Mucosa of descending colon (tissue), 3 donors: ENCODE data around the gene FZD2. TPM values are rescaled to one million over a fixed set of nuclear protein-coding genes. Genes with fewer than 3 reads are reported as not detected.
"Not testable (repeated sequence)": the region's sequence is repeated elsewhere in the genome, so short reads cannot be mapped to it uniquely, and the experiment has no call there.

Source experiments
- ATAC-seq: fragments of 200-7000 bp; cut with Tn5 transposase; one replicate; pipeline ENCODE4 v1.9.1; 2020; ENCODE audit warnings: mild to moderate bottlenecking, moderate library complexity
- DNase-seq, 3 donors: peaks; one replicate each; pipeline ENCODE4 v3.0.0-alpha.2; 2020
- H3K36me3 ChIP-seq: fragments of 200-600 bp; one replicate; pipeline ENCODE4 v1.8.0; 2021; ENCODE audit warnings: low read depth, mild to moderate bottlenecking
- H3K4me1 ChIP-seq: fragments of 200-600 bp; one replicate; pipeline ENCODE4 v1.8.0; 2021; ENCODE audit warnings: low read depth, mild to moderate bottlenecking
- H3K4me3 ChIP-seq: fragments of 200-600 bp; one replicate; pipeline ENCODE4 v1.8.0; 2021; ENCODE audit warnings: mild to moderate bottlenecking
- H3K9me3 ChIP-seq: fragments of 200-600 bp; one replicate; pipeline ENCODE4 v1.8.0; 2021; ENCODE audit warnings: mild to moderate bottlenecking
- CTCF ChIP-seq: fragments of 200-600 bp; IDR thresholded peaks from one replicate; pipeline ENCODE4 v1.8.0; 2022; ENCODE audit warnings: antibody characterized with exemption, mild to moderate bottlenecking
- intact Hi-C, 2 donors: fragments of 100-400 bp; cut with DNase I in 1 of 2; cut with micrococcal nuclease in 1 of 2; formaldehyde crosslinking; loops; one replicate each; pipeline versions ENCODE4 v1.11.0 to v1.11.1; 2022; cut with DNase I, micrococcal nuclease
- total RNA-seq, 3 donors: library from RNA; stranded (reverse); fragmentation: NEBNext Ultra II Directional in 2 of 3; extraction: Animal tissue kit (Norgen Biotek cat#: 25700) in 2 of 3; gene quantifications; one replicate each; pipeline versions ENCODE4 v1.2.1 to v1.2.4, GENCODE V29; 2021 to 2023
- donor health status: DM: no; HTN: no; CAD: no; lungs with moderate emphysema.
- donor health status: DM: no; HTN: no; CAD: no.
- donor health status: DM: no; HTN: yes; CAD: no.

The FZD2 gene
- total RNA-seq, 3 donors from 2014 or later, result 0.58 to 3.0 (median 1.5) TPM

GRCh38 chr17:44536090-44536953 is 21.0 kb upstream of the FZD2 start:
- H3K4me1 ChIP-seq, result peaks cover 4% of the 10 kb centered on the region
- no peaks in the 10 kb centered on the region for H3K36me3 ChIP-seq
- H3K9me3 ChIP-seq, result no peaks in the 10 kb centered on the region
- TF ChIP-seq CTCF, result no peak
- intact Hi-C loops, result no loop called here
- DNase-seq (no peak), ATAC-seq (peak; percentile 16)
- no peak overlapping the region for H3K4me3 ChIP-seq

- H3K36me3 ChIP-seq, H3K9me3 ChIP-seq, H3K4me1 ChIP-seq, DNase-seq, intact Hi-C loops, ATAC-seq, H3K4me3 ChIP-seq: not testable (repeated sequence)
These were observed 19.4 kb upstream of the FZD2 start for GRCh38 chr17:44537922-44538321.

- DNase-seq (no peak), ATAC-seq (no peak)
- Histone ChIP-seq H3K4me1 (no peaks in the 10 kb centered on the region), H3K9me3 (no peaks in the 10 kb centered on the region), H3K36me3 (no peaks in the 10 kb centered on the region), H3K4me3 (no peak overlapping the region)
- no peak for TF ChIP-seq CTCF
- intact Hi-C loops, result no loop called here
These were observed 17.6 kb upstream of the FZD2 start for GRCh38 chr17:44539673-44540072.

- Histone ChIP-seq H3K36me3 (no peaks in the 10 kb centered on the region), H3K9me3 (no peaks in the 10 kb centered on the region)
- TF ChIP-seq CTCF, result no peak
These were observed 16.8 kb upstream of the FZD2 start for GRCh38 chr17:44540246-44541084.

GRCh38 chr17:44541884-44542581 is 15.3 kb upstream of the FZD2 start:
- intact Hi-C loops, result no loop called here
- Histone ChIP-seq H3K9me3 (no peaks in the 10 kb centered on the region), H3K4me1 (no peaks in the 10 kb centered on the region), H3K36me3 (no peaks in the 10 kb centered on the region), H3K4me3 (no peak overlapping the region)
- no peak for ATAC-seq
- TF ChIP-seq CTCF, result no peak
- DNase-seq, result no peak

More at GRCh38 chr17:44540246-44541084, 16.8 kb upstream of the FZD2 start:
- intact Hi-C loops, result no loop called here
- Histone ChIP-seq H3K4me1 (no peaks in the 10 kb centered on the region), H3K4me3 (no peak overlapping the region)
- ATAC-seq (no peak), DNase-seq (no peak)
